ENCODE results near the gene RAB40B. TPM values are rescaled to one million over a fixed set of nuclear protein-coding genes. Genes with fewer than 3 reads are reported as not detected.
A peak's percentile ranks its signal among the peaks of the same experiment; 100 is the strongest.

The RAB40B gene
- total and polyA plus RNA-seq, 2 of the 13 experiments (the other 11 are each of a cell fraction or from before 2014, with no cell fraction given) = 6.2 to 6.5 TPM

GRCh38 chr17:82616021-82616711 lies 82.3 kb downstream of the RAB40B start (continued):
- no peak for TF ChIP-seq ZBTB44 (CRISPR knock-in tag; IDR thresholded peaks at IDR 0.05)
- no peak for TF ChIP-seq MYC (CRISPR knock-in tag; IDR thresholded peaks at IDR 0.05; ENCODE audit: borderline replicate concordance)

- H2AFZ ChIP-seq (ENCODE audit: low read length) = no peak overlapping the region
- H3K4me1 ChIP-seq (ENCODE audit: insufficient read depth, low read length) = no peaks in the 10 kb centered on the region
- H3K27ac ChIP-seq (ENCODE audit: extremely low read length, insufficient read depth, low read length) = no peak overlapping the region
- peaks cover 33 to 54% of the 10 kb centered on the region in 2 experiments for H3K36me3 ChIP-seq (replicated peaks in 1 of 2; ENCODE audit: control insufficient read depth in 1 of 2, insufficient read depth in 2 of 2, low read length in 2 of 2)
- in situ Hi-C loops (cut with HindIII; ENCODE audit: extremely low pct_ligation_motif_present, low pct_unique_long_range_greater_than_20kb) (no loop called here), intact Hi-C loops (cut with micrococcal nuclease; ENCODE audit: unreplicated experiment) (no loop called here)
- TSS peak; percentile 68 for BruUV-seq (replicated peaks)
- CTCF ChIA-PET (ENCODE audit: low intra/inter-chr PET ratio, low total read pairs) = no interaction called here
- no peaks in the 10 kb centered on the region for H3K27me3 ChIP-seq (ENCODE audit: control insufficient read depth in 1 of 2, insufficient read depth in 2 of 2, low read length in 2 of 2)
- ATAC-seq = peak; percentile 11
- FAIRE-seq = peak; percentile 23
- no peaks in the 10 kb centered on the region for H3K9me3 ChIP-seq (ENCODE audit: low read length)
- no peaks in the 10 kb centered on the region for H4K20me1 ChIP-seq (ENCODE audit: insufficient read depth, low read length)
- no peak overlapping the region for H3K9ac ChIP-seq (ENCODE audit: insufficient read depth, low read depth, low read length)
- DNase-seq (ENCODE audit: low spot score) = peak; percentile 27
- POLR2A ChIA-PET = no interaction called here
- no peaks in the 10 kb centered on the region for H3K79me2 ChIP-seq (ENCODE audit: insufficient read depth, low read length)
- no peak overlapping the region for H3K4me2 ChIP-seq (ENCODE audit: low read depth, low read length)
- H3K4me3 ChIP-seq (replicated peaks in 1 of 3; ENCODE audit: insufficient read depth in 1 of 3, low read depth in 2 of 3, low read length in 3 of 3) = no peak overlapping the region
- 98% methylated on average over 44 of the region's 45 CpGs for WGBS (ENCODE audit: low lambda C conversion rate)
- TF ChIP-seq ZNF768 (CRISPR knock-in tag; IDR thresholded peaks at IDR 0.05) (0 out of 2 replicates have a peak, but pooled peaks have one; percentile 11), CTCF (CRISPR knock-in tag; IDR thresholded peaks at IDR 0.05) (peak; percentile 60), RERE (CRISPR knock-in tag; IDR thresholded peaks at IDR 0.05; ENCODE audit: low read depth) (no peak), ZBTB38 (CRISPR knock-in tag; IDR thresholded peaks at IDR 0.05) (peak; percentile 75), KAT7 (CRISPR knock-in tag; IDR thresholded peaks at IDR 0.05; ENCODE audit: borderline replicate concordance) (no peak), REL (CRISPR knock-in tag; conservative IDR thresholded peaks at IDR 0.05) (no peak), ZNF225 (CRISPR knock-in tag; IDR thresholded peaks at IDR 0.05) (no peak), STAG1 (CRISPR knock-in tag; IDR thresholded peaks at IDR 0.05) (peak; percentile 45), AGO2 (optimal IDR thresholded peaks at IDR 0.05; ENCODE audit: low read depth, low read length) (peak; percentile 43)
Measured at GRCh38 chr17:82615084-82616020, 83.1 kb downstream of the RAB40B start.
